Measurements from ENCODE around the gene TBX1.

Gene TBX1

DNA sequence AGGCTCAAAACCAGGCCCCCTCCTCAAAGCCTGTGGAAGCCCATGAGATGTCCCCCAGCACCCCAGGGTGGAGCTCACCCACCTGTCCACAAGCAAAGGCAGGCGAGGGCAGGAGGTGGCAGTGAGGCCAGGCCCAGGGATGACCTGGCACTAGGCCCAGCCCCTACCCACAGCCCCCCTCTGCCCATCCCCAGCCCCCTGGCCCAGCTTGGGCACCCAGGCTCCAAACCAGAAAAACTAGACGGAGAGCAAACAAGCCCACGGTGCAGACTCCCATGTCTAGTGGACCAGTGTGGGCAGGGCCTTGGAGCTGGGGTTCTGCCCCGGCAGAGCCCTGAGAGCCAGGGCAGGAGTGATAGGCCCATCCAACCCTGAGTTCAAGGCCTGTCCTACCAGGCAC is 16.9 kb upstream of the TBX1 start:
- no peak overlapping the region for H3K4me3 ChIP-seq (ENCODE audit: low read depth, low read length)
- TF ChIP-seq, protein P1, sequence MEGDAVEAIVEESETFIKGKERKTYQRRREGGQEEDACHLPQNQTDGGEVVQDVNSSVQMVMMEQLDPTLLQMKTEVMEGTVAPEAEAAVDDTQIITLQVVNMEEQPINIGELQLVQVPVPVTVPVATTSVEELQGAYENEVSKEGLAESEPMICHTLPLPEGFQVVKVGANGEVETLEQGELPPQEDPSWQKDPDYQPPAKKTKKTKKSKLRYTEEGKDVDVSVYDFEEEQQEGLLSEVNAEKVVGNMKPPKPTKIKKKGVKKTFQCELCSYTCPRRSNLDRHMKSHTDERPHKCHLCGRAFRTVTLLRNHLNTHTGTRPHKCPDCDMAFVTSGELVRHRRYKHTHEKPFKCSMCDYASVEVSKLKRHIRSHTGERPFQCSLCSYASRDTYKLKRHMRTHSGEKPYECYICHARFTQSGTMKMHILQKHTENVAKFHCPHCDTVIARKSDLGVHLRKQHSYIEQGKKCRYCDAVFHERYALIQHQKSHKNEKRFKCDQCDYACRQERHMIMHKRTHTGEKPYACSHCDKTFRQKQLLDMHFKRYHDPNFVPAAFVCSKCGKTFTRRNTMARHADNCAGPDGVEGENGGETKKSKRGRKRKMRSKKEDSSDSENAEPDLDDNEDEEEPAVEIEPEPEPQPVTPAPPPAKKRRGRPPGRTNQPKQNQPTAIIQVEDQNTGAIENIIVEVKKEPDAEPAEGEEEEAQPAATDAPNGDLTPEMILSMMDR (IDR thresholded peaks at IDR 0.05; ENCODE audit: low read depth, low read length, missing control alignments) = no peak
- DNase-seq (ENCODE audit: low read depth) = no peak
- in situ Hi-C loops (cut with HindIII; ENCODE audit: low sequenced_read_pairs) = no loop called here

GRCh38 chr22:19744350-19745006 is 16.1 kb upstream of the TBX1 start:
- in situ Hi-C loops (cut with HindIII; ENCODE audit: low sequenced_read_pairs) = no loop called here
- TF ChIP-seq, protein P1 (IDR thresholded peaks at IDR 0.05; ENCODE audit: low read depth, low read length, missing control alignments) = no peak
- DNase-seq (ENCODE audit: low read depth) = no peak
- no peak overlapping the region for H3K4me3 ChIP-seq (ENCODE audit: low read depth, low read length)

DNA sequence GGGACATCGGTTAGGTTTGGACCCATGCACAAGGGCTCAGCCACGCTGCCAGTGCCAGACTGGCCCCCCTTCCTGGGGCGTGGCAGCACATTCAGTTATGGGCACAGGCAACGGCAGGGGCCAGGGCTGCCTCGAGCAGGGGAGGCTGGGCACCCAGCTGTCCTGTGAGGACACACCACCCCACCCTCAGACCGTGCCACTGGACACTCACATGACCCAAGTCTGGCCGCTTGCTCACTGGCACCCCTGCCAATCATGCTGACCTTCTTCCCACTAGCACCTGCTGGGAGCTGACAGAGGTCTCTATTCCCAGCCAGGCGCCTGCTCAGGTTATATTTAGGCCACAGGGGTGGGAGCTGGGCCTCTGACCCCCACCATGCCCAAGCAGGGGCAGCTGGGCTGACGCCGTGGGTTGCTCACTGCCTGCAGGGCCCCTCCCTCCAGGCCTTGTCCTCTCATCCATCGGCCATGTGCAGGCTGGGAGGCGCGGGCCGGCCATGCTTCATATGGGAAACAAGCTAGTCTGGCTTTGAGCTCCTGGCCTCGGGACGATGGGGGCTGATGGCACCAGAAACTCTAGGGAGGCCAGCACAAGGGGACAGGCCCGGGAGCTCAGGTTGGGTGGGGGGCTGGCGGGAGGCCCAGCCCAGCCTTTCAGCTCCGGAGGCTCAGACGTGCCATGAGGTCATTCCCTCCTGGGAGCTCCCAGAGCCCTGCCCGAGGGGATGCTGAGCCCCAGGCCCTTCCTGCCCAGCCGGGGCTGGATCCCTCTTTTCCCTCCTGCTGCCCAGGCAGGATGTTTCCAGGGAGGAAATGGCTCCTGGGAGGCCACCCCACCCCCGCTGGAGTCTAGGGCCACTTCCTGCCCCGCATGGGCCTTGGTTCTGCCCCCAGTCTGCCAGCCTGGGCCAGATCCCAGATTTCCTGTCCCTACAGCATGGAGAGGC is 15.2 kb upstream of the TBX1 start:
- in situ Hi-C loops (cut with HindIII; ENCODE audit: low sequenced_read_pairs) = no loop called here
- TF ChIP-seq, protein P1 (IDR thresholded peaks at IDR 0.05; ENCODE audit: low read depth, low read length, missing control alignments) = no peak
- DNase-seq (ENCODE audit: low read depth) = no peak
- H3K4me3 ChIP-seq (ENCODE audit: low read depth, low read length) = no peak overlapping the region

GRCh38 chr22:19746726-19747125 is 13.9 kb upstream of the TBX1 start:
- TF ChIP-seq, protein P1 (IDR thresholded peaks at IDR 0.05; ENCODE audit: low read depth, low read length, missing control alignments) = no peak
- no peak overlapping the region for H3K4me3 ChIP-seq (ENCODE audit: low read depth, low read length)
- in situ Hi-C loops (cut with HindIII; ENCODE audit: low sequenced_read_pairs) = no loop called here
- no peak for DNase-seq (ENCODE audit: low read depth)

GRCh38 chr22:19747551-19747950 is 13.0 kb upstream of the TBX1 start:
- no peak for DNase-seq (ENCODE audit: low read depth)
- in situ Hi-C loops (cut with HindIII; ENCODE audit: low sequenced_read_pairs) = no loop called here
- TF ChIP-seq, protein P1 (IDR thresholded peaks at IDR 0.05; ENCODE audit: low read depth, low read length, missing control alignments) = no peak
- no peak overlapping the region for H3K4me3 ChIP-seq (ENCODE audit: low read depth, low read length)

DNA sequence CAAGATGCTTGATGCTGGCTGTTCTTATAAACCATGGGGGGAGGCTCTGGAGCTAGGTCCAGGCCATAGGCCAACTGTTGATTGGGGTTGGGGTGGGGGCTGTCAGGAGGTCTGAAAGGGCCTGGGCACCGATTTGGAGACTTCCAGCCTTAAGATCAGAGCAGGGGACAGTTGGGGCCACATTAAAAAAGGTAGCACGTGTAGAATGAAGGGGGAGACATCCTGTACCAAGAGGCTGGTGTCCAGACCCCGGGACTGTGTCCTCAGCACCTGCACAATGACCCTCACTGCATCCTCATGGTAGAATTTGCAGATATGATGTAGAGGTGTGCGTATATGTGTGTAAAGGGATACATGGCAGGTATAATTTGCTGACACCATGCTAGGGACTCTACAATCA is 12.4 kb upstream of the TBX1 start:
- H3K4me3 ChIP-seq (ENCODE audit: low read depth, low read length) = no peak overlapping the region
- TF ChIP-seq, protein P1 (IDR thresholded peaks at IDR 0.05; ENCODE audit: low read depth, low read length, missing control alignments) = no peak
- in situ Hi-C loops (cut with HindIII; ENCODE audit: low sequenced_read_pairs) = no loop called here
- no peak for DNase-seq (ENCODE audit: low read depth)
